ENCODE data around the gene HDDC2.
A peak's percentile ranks its signal among the peaks of the same experiment; 100 is the strongest.

Gene HDDC2

DNA sequence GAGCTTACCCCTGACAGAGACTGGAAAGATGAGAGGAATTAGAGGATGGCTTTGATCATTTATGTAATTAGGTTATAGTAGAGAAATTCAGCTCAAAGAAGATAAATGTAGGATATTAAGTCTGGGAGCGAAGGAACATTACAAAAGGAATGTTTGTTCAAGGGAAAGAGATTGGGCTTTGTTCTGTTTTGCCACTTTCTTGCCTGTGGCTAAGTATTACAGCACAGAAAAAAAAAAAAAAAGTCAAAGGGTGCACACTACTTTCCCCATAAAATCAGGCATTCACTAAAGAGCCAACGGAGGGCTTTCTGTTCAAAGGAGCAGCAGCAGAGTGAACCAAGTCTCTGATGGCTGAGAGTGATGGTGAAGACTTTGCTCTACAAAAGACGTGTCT, 5.0 kb upstream of the HDDC2 start:
- H3K27me3 ChIP-seq, result no peaks in the 10 kb centered on the region
- H3K9me3 ChIP-seq, result no peaks in the 10 kb centered on the region
- intact Hi-C loops (cut with DNase I; ENCODE audit: low total_unique reads), result loop anchor here (10.0 kb wide), 1 partner anchor 668 kb away; no protein-coding TSS in a partner anchor
- no peak overlapping the region for H3K4me3 ChIP-seq
- peaks cover 0 to 4% (median 0%) of the 10 kb centered on the region in 3 donors for H3K36me3 ChIP-seq
- H3K4me1 ChIP-seq, result peaks cover 0 to 21% (median 5%) of the 10 kb centered on the region in 4 donors
- DNase-seq, result no peak
- H3K27ac ChIP-seq, result no peak overlapping the region
- TF ChIP-seq, protein P1, sequence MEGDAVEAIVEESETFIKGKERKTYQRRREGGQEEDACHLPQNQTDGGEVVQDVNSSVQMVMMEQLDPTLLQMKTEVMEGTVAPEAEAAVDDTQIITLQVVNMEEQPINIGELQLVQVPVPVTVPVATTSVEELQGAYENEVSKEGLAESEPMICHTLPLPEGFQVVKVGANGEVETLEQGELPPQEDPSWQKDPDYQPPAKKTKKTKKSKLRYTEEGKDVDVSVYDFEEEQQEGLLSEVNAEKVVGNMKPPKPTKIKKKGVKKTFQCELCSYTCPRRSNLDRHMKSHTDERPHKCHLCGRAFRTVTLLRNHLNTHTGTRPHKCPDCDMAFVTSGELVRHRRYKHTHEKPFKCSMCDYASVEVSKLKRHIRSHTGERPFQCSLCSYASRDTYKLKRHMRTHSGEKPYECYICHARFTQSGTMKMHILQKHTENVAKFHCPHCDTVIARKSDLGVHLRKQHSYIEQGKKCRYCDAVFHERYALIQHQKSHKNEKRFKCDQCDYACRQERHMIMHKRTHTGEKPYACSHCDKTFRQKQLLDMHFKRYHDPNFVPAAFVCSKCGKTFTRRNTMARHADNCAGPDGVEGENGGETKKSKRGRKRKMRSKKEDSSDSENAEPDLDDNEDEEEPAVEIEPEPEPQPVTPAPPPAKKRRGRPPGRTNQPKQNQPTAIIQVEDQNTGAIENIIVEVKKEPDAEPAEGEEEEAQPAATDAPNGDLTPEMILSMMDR (IDR thresholded peaks at IDR 0.05), result no peak

- no peak for DNase-seq
- TF ChIP-seq, protein P1 (IDR thresholded peaks at IDR 0.05), result no peak
- H3K27ac ChIP-seq, result no peak overlapping the region
- H3K4me1 ChIP-seq, result peaks cover 0 to 23% (median 6%) of the 10 kb centered on the region in 4 donors
- H3K4me3 ChIP-seq, result no peak overlapping the region
- H3K36me3 ChIP-seq, result peaks cover 0 to 4% (median 0%) of the 10 kb centered on the region in 3 donors
- no peaks in the 10 kb centered on the region for H3K9me3 ChIP-seq
- H3K27me3 ChIP-seq, result no peaks in the 10 kb centered on the region
- intact Hi-C loops (cut with DNase I; ENCODE audit: low total_unique reads), result loop anchor here (5.0 to 10.0 kb wide), 2 partner anchors 153 to 670 kb away; partner anchors contain the start of gene TPD52L1
Measured at GRCh38 chr6:125304970-125305660, 3.3 kb upstream of the HDDC2 start.

- TF ChIP-seq, protein P1 (IDR thresholded peaks at IDR 0.05), result no peak
- no peak overlapping the region for H3K27ac ChIP-seq
- peaks cover 0 to 32% (median 14%) of the 10 kb centered on the region in 4 donors for H3K4me1 ChIP-seq
- no peaks in the 10 kb centered on the region for H3K9me3 ChIP-seq
- H3K27me3 ChIP-seq, result no peaks in the 10 kb centered on the region
- H3K36me3 ChIP-seq, result peaks cover 0 to 13% (median 0%) of the 10 kb centered on the region in 3 donors
- H3K4me3 ChIP-seq, result no peak overlapping the region
- intact Hi-C loops (cut with DNase I; ENCODE audit: low total_unique reads), result loop anchor here (5.0 to 10.0 kb wide), 2 partner anchors 151 to 671 kb away; partner anchors contain the start of gene TPD52L1
- DNase-seq, result no peak
Measured at GRCh38 chr6:125303512-125303854, 1.7 kb upstream of the HDDC2 start.

DNA sequence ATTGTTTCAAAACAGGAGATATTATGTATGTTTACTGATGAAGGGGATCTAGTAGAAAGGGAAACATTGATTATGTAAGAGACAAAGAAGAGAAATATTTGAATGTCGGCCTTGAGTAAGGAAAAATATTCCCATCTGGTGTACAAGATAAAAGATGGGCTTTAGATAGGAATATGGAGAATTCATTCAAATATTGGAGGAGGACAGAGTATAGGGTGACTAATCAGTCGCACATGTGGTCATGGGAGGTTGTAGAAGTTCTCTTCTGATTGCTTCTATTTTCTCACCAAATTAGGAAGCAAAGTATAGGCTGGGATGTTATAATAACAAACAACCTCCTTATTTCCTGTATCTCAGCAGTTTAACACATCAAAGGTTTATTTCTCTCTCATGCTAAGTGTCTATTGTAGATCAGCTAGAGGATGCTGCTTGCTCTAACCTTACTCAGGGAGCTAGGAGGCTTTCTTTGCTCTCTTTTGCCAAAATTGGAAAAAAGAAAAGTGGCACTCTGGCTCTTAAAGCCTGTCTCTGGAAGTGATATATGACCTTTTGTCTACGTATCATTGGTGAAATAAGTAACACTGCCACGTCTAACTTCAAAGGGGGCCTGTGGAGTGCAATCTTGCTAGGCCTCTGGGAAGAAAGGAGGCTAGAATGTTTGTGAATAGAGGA, 1.2 kb upstream of the HDDC2 start:
- H3K27ac ChIP-seq, result no peak overlapping the region
- TF ChIP-seq, protein P1 (IDR thresholded peaks at IDR 0.05), result no peak
- intact Hi-C loops (cut with DNase I; ENCODE audit: low total_unique reads), result loop anchor here (5.0 to 10.0 kb wide), 2 partner anchors 151 to 672 kb away; partner anchors contain the start of gene TPD52L1

GRCh38 chr6:125300992-125301434, 754 bp downstream of the HDDC2 start:
- H3K27me3 ChIP-seq, result no peaks in the 10 kb centered on the region
- TF ChIP-seq, protein P1 (IDR thresholded peaks at IDR 0.05), result no peak
- H3K4me3 ChIP-seq, result peak overlapping the region; percentile 76 to 78
- no peaks in the 10 kb centered on the region for H3K9me3 ChIP-seq
- H3K27ac ChIP-seq, result peak overlapping the region; percentile 88 to 96
- intact Hi-C loops (cut with DNase I; ENCODE audit: low total_unique reads), result loop anchor here (5.0 to 10.0 kb wide), 2 partner anchors 149 to 674 kb away; partner anchors contain the start of gene TPD52L1
- H3K4me1 ChIP-seq, result peaks cover 0 to 34% (median 16%) of the 10 kb centered on the region in 4 donors
- H3K36me3 ChIP-seq, result peaks cover 0 to 19% (median 7%) of the 10 kb centered on the region in 3 donors
- DNase-seq, result peak in 1 of 2 donors; percentile 36

More for the DNA sequence above, 1.2 kb upstream of the HDDC2 start:
- Histone ChIP-seq H3K27me3 (no peaks in the 10 kb centered on the region), H3K9me3 (no peaks in the 10 kb centered on the region), H3K4me1 (peaks cover 0 to 27% (median 14%) of the 10 kb centered on the region in 4 donors), H3K36me3 (peaks cover 0 to 13% (median under 1%) of the 10 kb centered on the region in 3 donors), H3K4me3 (no peak overlapping the region)
- no peak for DNase-seq
